Activated B cell treated with CpG ODN at 0.5 μM for 24 hours (primary cell): Measurements from ENCODE around the gene ISOC2. TPM values are rescaled to one million over a fixed set of nuclear protein-coding genes. Genes with fewer than 3 reads are reported as not detected.
"Not testable (repeated sequence)": the region's sequence is repeated elsewhere in the genome, so short reads cannot be mapped to it uniquely, and the experiment has no call there.

Experiments
- ATAC-seq: fragments of 200-7000 bp; cut with Tn5 transposase; one replicate; pipeline ENCODE4 v1.10.0; 2021; ENCODE audit warnings: low read depth, mild to moderate bottlenecking, moderate library complexity
- CTCF ChIA-PET: fragments of 350-600 bp; sonication (Branson Sonifier 250); formaldehyde crosslinking; loops from one replicate; lab custom pipeline; 2021; ENCODE audit warnings: antibody characterized with exemption; lab: Charles Lee
- POLR2A ChIA-PET: fragments of 350-600 bp; sonication (Branson Sonifier 250); formaldehyde crosslinking; loops from one replicate; lab custom pipeline; 2021; ENCODE audit warnings: antibody characterized with exemption; lab: Charles Lee
- DNase-seq: peaks from one replicate; pipeline ENCODE4 v3.0.0; 2022
- H3K27ac Mint-ChIP-seq: one replicate; pipeline ENCODE4 v1.8.0; 2020; ENCODE audit warnings: mixed read lengths
- H3K27me3 Mint-ChIP-seq: one replicate; pipeline ENCODE4 v1.8.0; 2021; ENCODE audit warnings: mixed read lengths
- H3K36me3 Mint-ChIP-seq: one replicate; pipeline ENCODE4 v1.8.0; 2021; ENCODE audit warnings: low read depth, mixed read lengths
- H3K4me1 Mint-ChIP-seq: one replicate; pipeline ENCODE4 v1.8.0; 2021; ENCODE audit warnings: mixed read lengths
- H3K4me3 Mint-ChIP-seq: one replicate; pipeline ENCODE4 v1.8.0; 2020; ENCODE audit warnings: mild to moderate bottlenecking, mixed read lengths
- H3K9me3 Mint-ChIP-seq: one replicate; pipeline ENCODE4 v1.8.0; 2020; ENCODE audit warnings: mixed read lengths
- CTCF ChIP-seq: fragments of 200-600 bp; IDR thresholded peaks from one replicate; pipeline ENCODE4 v1.8.0; 2022; ENCODE audit warnings: antibody characterized with exemption, mild to moderate bottlenecking
- intact Hi-C: fragments of 100-400 bp; cut with micrococcal nuclease; formaldehyde crosslinking; loops from one replicate; pipeline ENCODE4 v1.15.1; 2024
- total RNA-seq: library from RNA; stranded (reverse); gene quantifications from 2 replicates; pipeline ENCODE4 v1.2.3, GENCODE V29; 2022

The ISOC2 gene
- total RNA-seq, 1 donor from 2014 or later = 29.0 TPM

- DNase-seq = no peak
- Mint-ChIP-seq H3K27me3 (peaks cover 36% of the 10 kb centered on the region), H3K4me3 (no peak overlapping the region), H3K36me3 (no peaks in the 10 kb centered on the region), H3K27ac (no peak overlapping the region), H3K4me1 (no peaks in the 10 kb centered on the region), H3K9me3 (no peaks in the 10 kb centered on the region)
- no peak for TF ChIP-seq CTCF
- ChIA-PET POLR2A (no interaction called here), CTCF (interaction anchor here (0.7 kb wide), 1 partner anchor 10 kb away, joined by 3 read pairs; no protein-coding TSS in a partner anchor)
- intact Hi-C loops = no loop called here
- no peak for ATAC-seq
These were observed 35.4 kb downstream of the ISOC2 start for GRCh38 chr19:55426042-55426441.

- no peak for TF ChIP-seq CTCF
- POLR2A ChIA-PET = no interaction called here
- Mint-ChIP-seq H3K27ac (no peak overlapping the region), H3K36me3 (no peaks in the 10 kb centered on the region), H3K27me3 (peaks cover 32% of the 10 kb centered on the region), H3K4me3 (no peak overlapping the region), H3K9me3 (no peaks in the 10 kb centered on the region), H3K4me1 (no peaks in the 10 kb centered on the region)
- DNase-seq (no peak), ATAC-seq (no peak)
- CTCF ChIA-PET = no interaction called here
- intact Hi-C loops = no loop called here
These were observed 36.9 kb downstream of the ISOC2 start for GRCh38 chr19:55424518-55424917.

GRCh38 chr19:55423225-55424005, 38.0 kb downstream of the ISOC2 start:
- intact Hi-C loops = no loop called here
- no peak for TF ChIP-seq CTCF
- ATAC-seq (no peak), DNase-seq (no peak)
- H3K36me3 Mint-ChIP-seq = no peaks in the 10 kb centered on the region
- no peak overlapping the region for H3K27ac Mint-ChIP-seq
- no peaks in the 10 kb centered on the region for H3K9me3 Mint-ChIP-seq
- CTCF ChIA-PET = no interaction called here
- peaks cover 25% of the 10 kb centered on the region for H3K27me3 Mint-ChIP-seq
- H3K4me3 Mint-ChIP-seq = no peak overlapping the region
- no peaks in the 10 kb centered on the region for H3K4me1 Mint-ChIP-seq
- POLR2A ChIA-PET = no interaction called here

- POLR2A ChIA-PET = interaction anchor here (0.6 kb wide), 1 partner anchor 27 kb away, joined by 3 read pairs; no protein-coding TSS in a partner anchor
- not testable (repeated sequence) for H3K36me3 Mint-ChIP-seq
These were observed 40.2 kb downstream of the ISOC2 start for GRCh38 chr19:55421281-55421680.

GRCh38 chr19:55419624-55420236, 41.7 kb downstream of the ISOC2 start:
- H3K4me3 Mint-ChIP-seq = no peak overlapping the region
- ChIA-PET POLR2A (interaction anchor here (0.9 kb wide), 1 partner anchor 12 kb away, joined by 3 read pairs; the partner anchor contains the start of gene UBE2S), CTCF (interaction anchor here (1.3 to 3.7 kb wide), 2 partner anchors 165 to 279 kb away, joined by 4 to 37 read pairs; no protein-coding TSS in a partner anchor)
- no peak for ATAC-seq
- no peak overlapping the region for H3K27ac Mint-ChIP-seq
- H3K4me1 Mint-ChIP-seq = peaks cover 3% of the 10 kb centered on the region
- peaks cover 26% of the 10 kb centered on the region for H3K27me3 Mint-ChIP-seq
- no peak for DNase-seq
- H3K9me3 Mint-ChIP-seq = no peaks in the 10 kb centered on the region
- no peak for TF ChIP-seq CTCF
- intact Hi-C loops = loop anchor here (1.0 to 5.0 kb wide), 3 partner anchors 119 to 333 kb away; no protein-coding TSS in a partner anchor
- H3K36me3 Mint-ChIP-seq = no peaks in the 10 kb centered on the region

More at GRCh38 chr19:55421281-55421680, 40.2 kb downstream of the ISOC2 start:
- H3K4me1 Mint-ChIP-seq, ATAC-seq, DNase-seq, H3K27ac Mint-ChIP-seq, H3K4me3 Mint-ChIP-seq, H3K9me3 Mint-ChIP-seq, intact Hi-C loops: not testable (repeated sequence)
- CTCF ChIA-PET = interaction anchor here (0.8 kb wide), 1 partner anchor 119 kb away, joined by 4 read pairs; no protein-coding TSS in a partner anchor
- H3K27me3 Mint-ChIP-seq = peaks cover 28% of the 10 kb centered on the region
